Measurements from ENCODE around the gene ZDHHC3.

ZDHHC3 gene

GRCh38 chr3:44890258-44890657 lies 85.7 kb downstream of the ZDHHC3 start:
- DNase-seq: no peak

DNA sequence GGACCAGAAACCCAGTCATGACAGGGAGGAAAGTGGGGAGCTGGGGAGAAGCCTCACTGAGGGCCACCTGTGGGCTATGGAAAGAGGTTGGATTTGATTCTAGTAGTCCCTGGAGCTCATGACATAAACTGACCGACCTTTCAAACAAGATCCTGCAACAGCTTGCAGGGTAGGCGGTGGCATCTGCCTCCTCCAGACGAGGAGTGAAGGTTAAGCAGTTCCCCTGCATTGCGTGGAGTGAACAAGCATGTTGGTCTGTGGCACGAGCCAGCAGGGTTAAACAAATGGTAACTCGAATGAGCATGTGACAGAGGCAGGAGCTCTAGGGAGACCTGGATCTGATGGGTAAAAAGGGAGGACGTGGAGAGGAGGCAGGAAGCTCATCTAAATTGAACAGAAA lies 88.9 kb downstream of the ZDHHC3 start:
- no peak for DNase-seq

GRCh38 chr3:44886561-44886960 lies 89.4 kb downstream of the ZDHHC3 start:
- no peak for DNase-seq

DNA sequence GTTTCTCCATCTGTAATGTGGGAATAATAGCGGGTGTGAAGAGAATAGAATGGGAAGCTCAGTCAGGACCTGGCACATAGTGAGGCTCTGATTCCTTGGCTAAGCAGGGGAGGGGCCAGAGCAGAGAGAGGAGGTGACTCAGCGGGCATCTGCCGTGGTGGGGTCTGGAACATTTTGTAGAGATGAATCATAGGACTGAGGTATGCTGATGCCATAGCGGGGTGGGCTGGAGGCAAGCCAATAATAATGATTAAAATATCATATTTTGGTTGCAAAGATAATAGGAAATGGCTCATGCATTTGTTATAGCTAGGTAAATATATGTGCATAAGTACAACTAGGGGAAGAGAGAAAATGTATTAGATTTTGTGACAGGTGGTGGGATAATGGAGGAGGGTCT lies 90.4 kb downstream of the ZDHHC3 start:
- DNase-seq: no peak

GRCh38 chr3:44883999-44884431 lies 92.0 kb downstream of the ZDHHC3 start:
- DNase-seq: no peak

DNA sequence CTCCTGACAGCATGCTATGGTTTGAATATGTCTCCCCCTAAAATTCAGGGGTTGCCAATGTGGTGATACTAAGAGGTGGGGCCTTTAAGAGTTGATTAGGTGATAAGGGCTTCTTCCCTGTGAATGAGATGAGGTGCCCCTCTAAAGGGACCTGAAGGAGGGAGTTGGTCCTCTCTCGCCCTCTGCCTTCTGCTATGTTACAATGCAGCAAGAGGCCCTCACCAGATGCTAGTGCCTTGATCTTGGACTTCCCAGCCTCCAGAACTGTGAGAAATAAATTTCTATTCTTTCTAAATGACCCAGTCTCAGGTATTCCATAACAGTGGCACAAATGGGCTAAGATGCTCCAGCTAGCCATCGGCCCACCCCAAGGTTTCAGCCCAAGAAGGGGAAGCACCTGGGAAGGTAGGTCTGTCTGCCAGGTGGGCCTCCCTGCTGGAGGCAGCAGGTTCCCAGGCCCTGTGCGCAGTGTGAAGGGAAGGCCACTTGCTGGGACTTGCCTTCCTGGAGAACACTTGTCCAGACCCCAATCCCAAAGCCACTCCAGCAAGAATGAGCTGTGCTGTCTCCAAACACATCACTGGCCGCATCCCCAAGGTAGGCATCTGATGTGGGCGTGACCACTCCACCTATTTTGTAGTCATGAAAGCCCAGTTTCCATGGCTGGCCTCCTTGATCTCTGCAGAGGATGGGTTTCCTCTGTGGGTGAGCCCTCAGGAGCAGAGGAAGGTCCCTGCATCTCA lies 92.6 kb downstream of the ZDHHC3 start:
- no peak for DNase-seq

DNA sequence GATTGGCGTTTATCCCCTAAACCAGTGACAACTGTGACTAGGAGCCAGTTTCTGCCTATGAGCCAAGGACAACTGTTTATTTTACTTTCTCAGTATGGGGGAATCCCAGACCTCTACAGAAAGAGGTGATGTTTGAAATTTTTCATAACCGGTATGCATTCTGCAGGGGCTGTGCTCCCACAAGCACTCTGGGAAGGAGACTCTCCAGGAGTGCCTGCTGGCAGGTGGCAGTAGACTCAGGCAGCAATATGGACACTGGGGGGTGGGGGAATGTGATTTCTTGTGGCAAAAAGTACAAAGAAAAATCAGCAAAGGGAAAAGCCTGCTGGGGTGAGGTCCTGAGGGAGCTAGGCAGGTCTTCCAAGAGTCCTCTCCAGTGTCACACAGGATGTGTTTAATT lies 95.7 kb downstream of the ZDHHC3 start:
- DNase-seq: no peak

GRCh38 chr3:44877333-44877732 lies 98.6 kb downstream of the ZDHHC3 start:
- no peak for DNase-seq

DNA sequence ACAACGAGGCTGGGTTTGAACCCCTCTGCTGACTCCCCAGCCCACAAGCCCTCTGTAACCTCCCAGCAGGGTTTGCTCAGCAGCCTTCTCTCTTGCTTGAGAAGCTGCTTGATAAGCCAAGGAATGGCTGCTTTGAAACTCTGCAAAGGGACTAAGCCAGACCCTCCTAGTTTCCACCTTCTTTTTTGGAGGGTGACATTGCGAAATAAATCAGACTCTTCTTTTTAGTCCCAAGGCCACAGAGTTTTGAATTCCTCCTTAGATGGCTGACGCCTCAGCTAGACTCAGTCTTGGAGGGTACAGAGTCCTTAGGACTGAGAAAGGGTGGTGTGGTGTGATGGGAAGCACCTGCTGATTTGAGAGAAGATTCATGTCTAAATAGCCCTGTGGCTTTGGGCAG lies 100.4 kb downstream of the ZDHHC3 start:
- no peak for DNase-seq
